Measurements from ENCODE around the gene LLGL2.
"Not testable (repeated sequence)": the region's sequence is repeated elsewhere in the genome, so short reads cannot be mapped to it uniquely, and the experiment has no call there.

The LLGL2 gene

GRCh38 chr17:75476752-75477489, 48.6 kb upstream of the LLGL2 start:
- Histone ChIP-seq H3K9ac (ENCODE audit: low read length) (no peak overlapping the region), H3K4me1 (ENCODE audit: low read length) (no peaks in the 10 kb centered on the region), H3K79me2 (ENCODE audit: low read length) (no peaks in the 10 kb centered on the region), H3K27ac (ENCODE audit: low read length) (no peak overlapping the region), H3K27me3 (ENCODE audit: low read depth, low read length) (no peaks in the 10 kb centered on the region), H3K36me3 (replicated peaks; ENCODE audit: low read depth, low read length) (peaks cover 4% of the 10 kb centered on the region), H3K4me2 (ENCODE audit: low read length) (no peak overlapping the region), H3K9me3 (ENCODE audit: insufficient read depth, low read length) (no peaks in the 10 kb centered on the region), H4K20me1 (ENCODE audit: insufficient read depth, low read length) (no peaks in the 10 kb centered on the region), H3K4me3 (ENCODE audit: low read length) (no peak overlapping the region), H2AFZ (ENCODE audit: low read depth, low read length) (no peak overlapping the region)
- no peak for TF ChIP-seq CTCF (IDR thresholded peaks at IDR 0.05; ENCODE audit: low read depth, low read length)
- no peak for TF ChIP-seq EZH2phosphoT487 (IDR thresholded peaks at IDR 0.05; ENCODE audit: low read depth)

GRCh38 chr17:75477490-75477862, 48.0 kb upstream of the LLGL2 start:
- not testable (repeated sequence) for H4K20me1 ChIP-seq (ENCODE audit: insufficient read depth, low read length); H3K36me3 ChIP-seq (replicated peaks; ENCODE audit: low read depth, low read length); H2AFZ ChIP-seq (ENCODE audit: low read depth, low read length); H3K27me3 ChIP-seq (ENCODE audit: low read depth, low read length); H3K4me3 ChIP-seq (ENCODE audit: low read length); H3K4me2 ChIP-seq (ENCODE audit: low read length); H3K27ac ChIP-seq (ENCODE audit: low read length); H3K79me2 ChIP-seq (ENCODE audit: low read length); H3K9me3 ChIP-seq (ENCODE audit: insufficient read depth, low read length); H3K4me1 ChIP-seq (ENCODE audit: low read length); H3K9ac ChIP-seq (ENCODE audit: low read length)

- H3K4me2 ChIP-seq (ENCODE audit: low read length): no peak overlapping the region
- H3K9ac ChIP-seq (ENCODE audit: low read length): no peak overlapping the region
- no peaks in the 10 kb centered on the region for H3K79me2 ChIP-seq (ENCODE audit: low read length)
- H3K27me3 ChIP-seq (ENCODE audit: low read depth, low read length): no peaks in the 10 kb centered on the region
- no peak overlapping the region for H3K4me3 ChIP-seq (ENCODE audit: low read length)
- peaks cover 1% of the 10 kb centered on the region for H3K36me3 ChIP-seq (replicated peaks; ENCODE audit: low read depth, low read length)
- no peaks in the 10 kb centered on the region for H3K9me3 ChIP-seq (ENCODE audit: insufficient read depth, low read length)
- H4K20me1 ChIP-seq (ENCODE audit: insufficient read depth, low read length): no peaks in the 10 kb centered on the region
- H2AFZ ChIP-seq (ENCODE audit: low read depth, low read length): no peak overlapping the region
- TF ChIP-seq CTCF (IDR thresholded peaks at IDR 0.05; ENCODE audit: low read depth, low read length) (no peak), EZH2phosphoT487 (IDR thresholded peaks at IDR 0.05; ENCODE audit: low read depth) (no peak)
- no peaks in the 10 kb centered on the region for H3K4me1 ChIP-seq (ENCODE audit: low read length)
- no peak overlapping the region for H3K27ac ChIP-seq (ENCODE audit: low read length)
Measured at GRCh38 chr17:75478508-75478907, 47.0 kb upstream of the LLGL2 start.

- Histone ChIP-seq H3K4me2 (ENCODE audit: low read length) (no peak overlapping the region), H3K79me2 (ENCODE audit: low read length) (no peaks in the 10 kb centered on the region), H3K9ac (ENCODE audit: low read length) (no peak overlapping the region), H3K9me3 (ENCODE audit: insufficient read depth, low read length) (no peaks in the 10 kb centered on the region), H3K27me3 (ENCODE audit: low read depth, low read length) (no peaks in the 10 kb centered on the region), H4K20me1 (ENCODE audit: insufficient read depth, low read length) (no peaks in the 10 kb centered on the region), H2AFZ (ENCODE audit: low read depth, low read length) (no peak overlapping the region), H3K27ac (ENCODE audit: low read length) (no peak overlapping the region), H3K36me3 (replicated peaks; ENCODE audit: low read depth, low read length) (no peaks in the 10 kb centered on the region), H3K4me3 (ENCODE audit: low read length) (no peak overlapping the region), H3K4me1 (ENCODE audit: low read length) (no peaks in the 10 kb centered on the region)
- TF ChIP-seq CTCF (IDR thresholded peaks at IDR 0.05; ENCODE audit: low read depth, low read length) (no peak), EZH2phosphoT487 (IDR thresholded peaks at IDR 0.05; ENCODE audit: low read depth) (no peak)
Measured at GRCh38 chr17:75480281-75480680, 45.2 kb upstream of the LLGL2 start.

Measured in OCI-LY3 (cell line).